GM19455 (cell line): ENCODE measurements around the gene PASK.

ENCODE experiments used
- ATAC-seq: cut with Tn5 transposase; IDR thresholded peaks from one replicate; pipeline ENCODE4 v1.9.1; 2021; ENCODE audit not compliant: unreplicated experiment

Gene PASK

GRCh38 chr2:241180495-241180894 lies 31.2 kb upstream of the PASK start:
- ATAC-seq: no peak

- no peak for ATAC-seq
Measured at GRCh38 chr2:241179899-241180298, 30.6 kb upstream of the PASK start.

GRCh38 chr2:241178961-241179360 lies 29.7 kb upstream of the PASK start:
- no peak for ATAC-seq

- ATAC-seq: no peak
Measured at GRCh38 chr2:241177526-241178334, 28.5 kb upstream of the PASK start.

GRCh38 chr2:241173557-241173956 lies 24.3 kb upstream of the PASK start:
- no peak for ATAC-seq

- no peak for ATAC-seq
Measured at GRCh38 chr2:241168366-241168765, 19.1 kb upstream of the PASK start.

GRCh38 chr2:241163601-241164118 lies 14.4 kb upstream of the PASK start:
- ATAC-seq: no peak

GRCh38 chr2:241161646-241162281 lies 12.5 kb upstream of the PASK start:
- no peak for ATAC-seq

- ATAC-seq: no peak
Measured at GRCh38 chr2:241160318-241160717, 11.0 kb upstream of the PASK start.

- ATAC-seq: no peak
Measured at GRCh38 chr2:241159116-241159515, 9.8 kb upstream of the PASK start.

- ATAC-seq: no peak
Measured at GRCh38 chr2:241158546-241158900, 9.3 kb upstream of the PASK start.

GRCh38 chr2:241157841-241158545 lies 8.7 kb upstream of the PASK start:
- ATAC-seq: no peak

- no peak for ATAC-seq
Measured at GRCh38 chr2:241156971-241157441, 7.7 kb upstream of the PASK start.

- no peak for ATAC-seq
Measured at GRCh38 chr2:241155936-241156335, 6.7 kb upstream of the PASK start.

GRCh38 chr2:241154915-241155314 lies 5.6 kb upstream of the PASK start:
- ATAC-seq: no peak

GRCh38 chr2:241153616-241154015 lies 4.3 kb upstream of the PASK start:
- no peak for ATAC-seq

GRCh38 chr2:241151934-241152660 lies 2.8 kb upstream of the PASK start:
- ATAC-seq: no peak

GRCh38 chr2:241150660-241151530 lies 1.6 kb upstream of the PASK start:
- ATAC-seq: no peak

- peak; percentile 68 for ATAC-seq
Measured at GRCh38 chr2:241149925-241150659, 820 bp upstream of the PASK start, which contains the start of gene PPP1R7. Gene PPP1R7 (plus strand): TSS chr2:241150467. CDS start chr2:241150496, 29 bp downstream.

GRCh38 chr2:241149675-241149924 lies 328 bp upstream of the PASK start:
- peak; percentile 9 for ATAC-seq
